GM12873 (cell line): ENCODE measurements around the gene UBR4.

ENCODE experiments used
- CTCF ChIP-seq: IDR thresholded peaks from 2 replicates; pipeline ENCODE4 v1.5.1; 2012; ENCODE audit warnings: low read depth, mild to moderate bottlenecking, moderate library complexity, low read length, control low read depth; ENCODE audit not compliant: insufficient read depth; ENCODE audit errors: missing control alignments

Gene UBR4

GRCh38 chr1:19121192-19121591 lies 88.9 kb downstream of the UBR4 start:
- TF ChIP-seq CTCF = no peak

DNA sequence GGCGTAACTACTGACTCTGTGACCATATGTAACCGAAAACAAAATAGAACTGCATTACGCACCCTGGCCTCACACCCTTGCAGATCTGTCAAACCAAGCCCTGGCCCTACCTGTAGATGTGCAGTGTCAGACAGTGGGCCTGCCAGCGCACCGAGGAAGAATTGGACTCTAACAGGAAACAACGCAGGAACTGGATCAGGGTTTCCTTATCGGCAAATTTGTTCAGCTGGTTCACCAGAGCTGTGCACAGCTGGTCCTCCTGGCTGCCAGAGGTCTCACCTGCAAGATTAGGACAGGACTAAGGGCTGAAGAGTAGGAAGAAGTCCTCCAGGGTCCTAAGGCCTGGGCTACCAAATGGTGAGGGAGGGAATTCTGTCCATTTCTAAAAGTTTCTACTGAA lies 90.0 kb downstream of the UBR4 start:
- TF ChIP-seq CTCF = no peak

- TF ChIP-seq CTCF = no peak
Measured at GRCh38 chr1:19115082-19115808, 94.8 kb downstream of the UBR4 start.

DNA sequence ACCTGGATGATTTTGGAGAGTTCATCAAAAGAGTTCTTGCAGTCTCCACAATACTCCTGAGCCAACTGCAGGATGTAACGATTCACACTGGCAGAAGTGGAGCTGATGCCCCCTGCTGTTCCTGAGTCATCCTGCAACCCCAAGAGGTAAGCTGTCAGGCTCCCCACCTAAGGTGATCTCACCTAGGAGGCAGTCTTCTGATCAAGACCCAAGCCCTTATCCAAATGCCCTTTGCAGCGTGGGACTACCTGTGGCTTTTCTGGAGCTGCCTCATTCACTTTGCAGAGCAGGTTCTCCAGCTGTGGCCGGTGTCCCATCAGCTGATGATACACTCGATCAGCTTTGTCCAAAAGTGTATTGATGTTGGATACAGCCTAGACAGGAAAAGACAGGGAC lies 96.4 kb downstream of the UBR4 start:
- peak; percentile 72 for TF ChIP-seq CTCF

DNA sequence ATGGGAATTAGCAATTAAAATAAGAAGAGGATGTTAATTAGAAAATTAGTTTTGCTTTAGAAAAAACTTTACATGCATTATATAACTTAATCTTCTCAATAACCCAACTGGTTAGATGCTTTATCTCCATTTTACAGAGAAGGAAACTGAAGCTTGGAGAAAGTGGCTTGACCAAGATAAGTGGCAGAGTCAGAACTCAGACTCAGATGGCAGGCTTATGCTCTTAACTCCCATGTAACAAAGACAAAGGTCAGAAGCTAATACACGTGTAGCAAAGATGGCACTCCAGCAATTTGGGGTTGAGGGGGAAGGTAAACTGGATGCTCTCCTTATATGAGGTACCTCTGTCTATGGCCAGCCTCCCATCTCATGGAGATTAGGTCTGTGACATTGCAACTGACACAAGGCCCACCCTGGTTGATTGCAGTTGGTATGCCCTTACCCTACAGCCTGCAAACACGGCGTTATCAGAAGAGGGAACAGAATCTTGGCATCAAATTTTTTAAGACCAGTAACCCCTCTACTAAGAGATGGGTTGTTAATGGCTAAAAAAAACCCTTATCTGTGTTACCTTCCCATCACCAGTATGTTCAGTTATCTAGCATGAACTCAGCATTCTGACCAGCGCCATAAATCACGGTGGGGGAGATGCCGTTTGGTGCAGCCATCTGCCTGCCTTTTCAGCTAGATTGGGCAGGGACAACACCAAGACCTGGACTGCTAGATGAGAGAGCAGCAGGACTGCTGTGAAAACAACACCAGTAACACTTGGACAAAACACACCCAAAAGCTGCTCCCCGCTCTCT lies 97.0 kb downstream of the UBR4 start:
- no peak for TF ChIP-seq CTCF

GRCh38 chr1:19110257-19110927 lies 99.7 kb downstream of the UBR4 start:
- TF ChIP-seq CTCF = no peak

GRCh38 chr1:19109545-19109944 lies 100.5 kb downstream of the UBR4 start:
- TF ChIP-seq CTCF = no peak
